DMS 273 (cell line): ENCODE results near the gene HTD2.
A peak's percentile ranks its signal among the peaks of the same experiment; 100 is the strongest.

ENCODE experiments used
- DNase-seq: peaks from one replicate; lab custom pipeline; 2025; ENCODE audit not compliant: unreplicated experiment; lab: John Stamatoyannopoulos, UW

The HTD2 gene

GRCh38 chr3:58355179-58355578 is 48.9 kb downstream of the HTD2 start:
- no peak for DNase-seq

GRCh38 chr3:58356054-58356453 is 49.7 kb downstream of the HTD2 start:
- peak; percentile 77 for DNase-seq

- no peak for DNase-seq
Measured at GRCh38 chr3:58357402-58357801, 51.1 kb downstream of the HTD2 start.

GRCh38 chr3:58358092-58358491 is 51.8 kb downstream of the HTD2 start:
- DNase-seq: no peak

- no peak for DNase-seq
Measured at GRCh38 chr3:58358808-58359207, 52.5 kb downstream of the HTD2 start.

GRCh38 chr3:58359621-58360020 is 53.3 kb downstream of the HTD2 start:
- DNase-seq: no peak

GRCh38 chr3:58361866-58362265 is 55.5 kb downstream of the HTD2 start:
- peak; percentile 76 for DNase-seq

GRCh38 chr3:58366699-58367098 is 60.4 kb downstream of the HTD2 start:
- DNase-seq: no peak

GRCh38 chr3:58369038-58369437 is 62.7 kb downstream of the HTD2 start:
- DNase-seq: no peak
